Colon (tissue), 2 donors: ENCODE results near the gene RXFP4.
"Not testable (repeated sequence)": the region's sequence is repeated elsewhere in the genome, so short reads cannot be mapped to it uniquely, and the experiment has no call there.

Source experiments
- FAIRE-seq: peaks from 2 replicates; lab custom pipeline; 2012; peaks lifted over from hg19 to GRCh38; lab: Jason Lieb, UNC
- donor health status: control.
- donor health status: control.

The RXFP4 gene, protein sequence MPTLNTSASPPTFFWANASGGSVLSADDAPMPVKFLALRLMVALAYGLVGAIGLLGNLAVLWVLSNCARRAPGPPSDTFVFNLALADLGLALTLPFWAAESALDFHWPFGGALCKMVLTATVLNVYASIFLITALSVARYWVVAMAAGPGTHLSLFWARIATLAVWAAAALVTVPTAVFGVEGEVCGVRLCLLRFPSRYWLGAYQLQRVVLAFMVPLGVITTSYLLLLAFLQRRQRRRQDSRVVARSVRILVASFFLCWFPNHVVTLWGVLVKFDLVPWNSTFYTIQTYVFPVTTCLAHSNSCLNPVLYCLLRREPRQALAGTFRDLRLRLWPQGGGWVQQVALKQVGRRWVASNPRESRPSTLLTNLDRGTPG

DNA sequence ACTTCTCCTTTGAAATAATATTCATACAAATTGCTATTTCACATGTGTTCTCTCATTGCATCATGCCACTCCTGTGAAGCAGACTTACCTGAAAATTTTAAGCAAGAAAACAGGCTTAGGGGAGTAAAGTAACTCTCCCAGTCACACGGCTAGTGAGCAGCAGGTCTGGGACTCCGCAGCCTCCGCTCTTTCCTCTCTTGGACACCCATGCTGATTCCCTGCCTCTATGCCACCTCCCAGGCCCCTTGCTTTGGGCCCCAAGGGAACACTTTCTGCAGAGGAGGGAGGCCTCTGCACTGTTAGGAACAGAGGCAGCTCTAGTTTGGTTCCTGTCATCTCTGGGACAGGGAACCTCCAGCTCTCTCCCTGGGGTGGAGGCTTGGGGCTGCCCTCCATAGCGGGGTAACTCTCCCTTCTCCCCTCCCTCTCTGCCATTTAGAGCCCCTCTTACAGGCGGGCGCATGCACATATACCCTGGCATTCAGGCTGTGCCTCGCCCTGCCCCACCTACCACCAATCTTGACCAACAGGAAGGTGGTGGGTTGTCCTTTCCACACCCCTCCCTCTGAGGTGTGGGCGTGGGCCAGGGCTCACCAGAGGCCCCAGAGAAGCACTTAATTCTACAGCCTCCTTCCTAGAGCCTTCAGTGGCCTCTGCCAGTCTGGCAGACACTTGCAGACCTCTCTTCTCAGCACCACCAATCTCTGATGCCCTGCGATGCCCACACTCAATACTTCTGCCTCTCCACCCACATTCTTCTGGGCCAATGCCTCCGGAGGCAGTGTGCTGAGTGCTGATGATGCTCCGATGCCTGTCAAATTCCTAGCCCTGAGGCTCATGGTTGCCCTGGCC is at the start of gene RXFP4:
RXFP4 (plus strand) TSS at position 646 of the 852 bp plus-strand sequence; CDS start at position 718, 72 bp downstream.
- no peak for FAIRE-seq

DNA sequence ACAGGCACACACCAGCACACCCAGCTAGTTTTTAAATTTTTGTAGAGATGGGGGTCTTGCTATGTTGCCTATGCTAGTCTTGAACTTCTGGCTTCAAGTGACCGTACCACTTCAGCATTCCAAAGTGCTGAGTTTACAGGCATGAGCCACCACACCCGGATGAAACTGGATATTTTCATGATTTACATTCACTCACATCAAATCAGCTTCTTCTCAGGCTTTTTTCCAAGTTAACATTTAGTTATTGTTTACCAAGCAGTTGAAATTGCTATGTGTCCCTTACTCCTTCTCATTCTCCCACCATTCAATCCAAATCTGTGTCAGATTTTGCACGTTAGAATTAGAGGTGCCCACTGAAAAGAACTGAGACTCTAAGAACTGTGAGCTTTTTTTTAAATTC is 48.6 kb upstream of the RXFP4 start:
- FAIRE-seq, result no peak

GRCh38 chr1:155893389-155894142 is 47.9 kb upstream of the RXFP4 start:
- no peak for FAIRE-seq

DNA sequence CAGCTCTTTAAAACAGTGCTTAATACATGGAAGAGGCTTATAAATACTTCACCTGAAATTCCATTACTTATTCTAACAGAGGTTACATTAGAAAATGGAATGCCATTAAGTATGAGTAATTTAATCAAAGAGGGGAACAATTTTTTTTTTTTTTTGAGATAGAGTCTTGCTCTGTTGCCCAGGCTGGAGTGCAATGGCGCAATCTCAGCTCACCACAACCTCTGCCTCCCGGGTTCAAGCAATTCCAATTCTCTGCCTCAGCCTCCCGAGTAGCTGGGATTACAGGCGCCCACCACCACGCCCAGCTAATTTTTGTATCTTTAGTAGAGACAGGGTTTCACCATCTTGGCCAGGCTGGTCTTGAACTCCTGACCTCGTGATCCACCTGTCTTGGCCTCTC is 45.8 kb upstream of the RXFP4 start:
- not testable (repeated sequence) for FAIRE-seq

GRCh38 chr1:155896476-155896875 is 45.0 kb upstream of the RXFP4 start:
- not testable (repeated sequence) for FAIRE-seq

DNA sequence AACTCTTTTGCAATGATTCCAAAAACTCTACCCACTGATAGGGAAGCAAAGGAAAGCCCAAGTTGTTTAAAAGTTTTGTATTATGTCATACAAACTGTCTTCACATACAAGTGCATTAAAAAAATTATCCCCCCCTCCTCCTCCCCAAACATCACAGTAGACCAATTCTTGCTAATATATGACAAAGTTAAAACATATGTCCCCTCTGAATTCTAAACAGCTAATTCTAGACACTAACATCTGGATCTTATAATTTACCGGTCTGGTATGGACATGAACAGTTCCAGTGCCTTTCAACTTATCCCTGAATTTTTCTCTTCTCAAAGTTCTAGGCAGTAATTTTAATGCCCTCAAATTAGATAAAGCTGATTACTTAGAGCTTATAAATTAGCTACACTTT is 43.7 kb upstream of the RXFP4 start:
- no peak for FAIRE-seq

DNA sequence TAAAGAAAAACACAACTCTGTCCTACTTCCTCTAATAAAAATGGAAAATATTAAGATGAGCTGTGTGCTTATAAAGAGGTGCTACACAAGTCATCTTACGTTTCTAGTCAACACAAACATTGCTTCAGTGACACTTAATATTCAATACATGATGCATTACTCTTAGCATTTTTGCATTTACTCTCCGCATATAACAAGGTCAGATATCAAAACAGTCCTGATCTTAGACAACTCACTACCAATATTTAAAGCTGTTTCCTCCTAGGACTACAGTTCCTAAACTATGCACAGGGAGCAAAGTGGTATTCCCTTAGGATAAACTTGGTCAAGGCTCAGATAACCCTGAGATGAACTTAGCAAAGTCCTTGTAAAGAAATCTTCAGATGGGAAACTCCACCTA is 42.5 kb upstream of the RXFP4 start:
- FAIRE-seq, result no peak

DNA sequence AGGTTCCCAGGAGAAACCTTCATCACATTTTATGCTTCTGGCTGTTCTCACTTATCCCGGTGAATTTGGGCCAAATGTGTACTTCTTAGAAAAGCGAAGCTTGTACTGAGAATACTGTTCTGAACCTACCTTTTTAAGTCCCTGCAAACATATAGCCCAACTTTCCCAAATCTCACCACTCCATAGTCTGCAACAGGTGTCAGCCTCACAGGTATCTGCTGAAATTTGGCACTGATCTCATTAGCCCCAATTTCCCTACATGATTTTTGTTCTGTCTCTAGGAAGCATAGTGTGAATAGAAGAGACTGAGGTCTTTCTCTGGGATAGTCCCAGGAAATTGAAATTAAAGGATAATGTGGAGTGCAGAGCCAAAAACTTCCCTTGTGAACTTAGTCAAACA is 41.8 kb upstream of the RXFP4 start:
- FAIRE-seq, result no peak

DNA sequence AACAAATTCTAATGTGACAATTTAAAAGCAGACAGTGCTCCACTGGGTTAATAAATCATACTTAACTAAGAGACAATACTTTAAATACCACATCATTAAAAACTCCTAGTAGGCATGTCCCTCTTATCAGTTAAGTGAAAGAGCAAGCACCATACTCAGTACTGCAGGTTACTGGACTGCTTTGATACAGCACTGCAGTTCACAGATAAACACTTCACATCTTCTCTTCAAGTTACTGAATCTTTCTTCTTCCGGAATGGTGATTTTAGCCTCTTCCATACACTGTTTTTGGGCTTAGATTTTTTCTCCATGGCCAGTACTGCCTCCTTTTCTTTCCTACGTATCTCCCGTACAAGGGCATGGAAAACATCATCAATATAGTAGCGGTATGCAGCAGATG is 41.3 kb upstream of the RXFP4 start:
- FAIRE-seq, result no peak

GRCh38 chr1:155904261-155904660 is 37.2 kb upstream of the RXFP4 start:
- no peak for FAIRE-seq

GRCh38 chr1:155909894-155910293 is 31.5 kb upstream of the RXFP4 start:
- no peak for FAIRE-seq

GRCh38 chr1:155910621-155911121 is 30.8 kb upstream of the RXFP4 start:
- FAIRE-seq, result no peak

GRCh38 chr1:155911156-155912055 is 30.0 kb upstream of the RXFP4 start, which contains the start of gene RIT1:
Gene RIT1 (minus strand): TSS chr1:155911349. CDS start chr1:155910761, 588 bp downstream.
- FAIRE-seq, result no peak

GRCh38 chr1:155912056-155912536 is 29.3 kb upstream of the RXFP4 start:
- no peak for FAIRE-seq

GRCh38 chr1:155913969-155914757 is 27.3 kb upstream of the RXFP4 start:
- FAIRE-seq, result no peak

- no peak for FAIRE-seq
Observed at GRCh38 chr1:155918660-155919059, 22.8 kb upstream of the RXFP4 start.

DNA sequence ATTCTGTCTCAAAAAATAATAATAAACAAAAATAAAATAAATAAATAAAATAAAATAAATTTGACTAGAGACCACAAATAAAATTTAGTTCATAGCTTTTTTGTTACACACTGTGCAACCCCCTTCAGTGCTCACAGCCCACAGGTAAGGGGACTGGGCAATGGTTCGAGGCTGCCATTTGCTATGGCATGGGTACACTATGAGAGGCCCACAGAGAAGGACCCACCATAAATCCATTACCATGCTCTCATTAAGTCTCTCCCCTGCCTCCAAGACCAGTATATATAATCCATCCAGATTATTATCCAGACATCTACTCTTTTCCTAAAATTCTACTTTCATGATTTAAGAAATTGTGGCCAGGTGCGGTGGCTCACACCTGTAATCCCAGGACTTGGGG is 21.6 kb upstream of the RXFP4 start:
- no peak for FAIRE-seq

GRCh38 chr1:155920717-155921116 is 20.7 kb upstream of the RXFP4 start:
- no peak for FAIRE-seq

DNA sequence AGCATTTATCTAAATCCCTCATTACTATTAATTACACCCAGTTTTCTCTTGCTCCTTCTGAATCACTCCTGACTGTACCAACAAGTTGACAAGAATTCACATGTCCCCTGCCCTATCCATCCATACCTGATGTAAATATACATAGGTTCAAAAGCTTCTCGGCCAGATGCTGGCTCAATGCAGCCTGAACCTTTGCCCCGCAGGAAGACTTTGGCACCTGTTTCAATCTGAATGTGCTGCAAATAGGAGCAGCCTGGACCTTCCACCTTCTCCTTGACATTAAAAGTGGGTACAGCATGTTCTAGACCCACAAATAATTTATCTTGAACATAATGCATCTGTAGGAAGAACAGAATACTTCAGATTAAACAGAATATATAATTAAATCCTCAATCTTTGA is 15.9 kb upstream of the RXFP4 start:
- no peak for FAIRE-seq

GRCh38 chr1:155929057-155929456 is 12.4 kb upstream of the RXFP4 start:
- no peak for FAIRE-seq
